CD14-positive monocyte (primary cell): ENCODE results near the gene RBM25. TPM values are rescaled to one million over a fixed set of nuclear protein-coding genes. Genes with fewer than 3 reads are reported as not detected.
A peak's percentile ranks its signal among the peaks of the same experiment; 100 is the strongest.

Experiments used
- DNase-seq, 3 donors: peaks; one replicate each; pipeline ENCODE4 v3.0.0-alpha.2; 2011 to 2022
- H2AFZ ChIP-seq: 2 replicates; pipeline ENCODE4 v1.6.0; 2012; ENCODE audit warnings: mild to moderate bottlenecking, low read depth, low read length, inconsistent platforms; ENCODE audit not compliant: insufficient read depth, poor library complexity, severe bottlenecking
- H3K27ac ChIP-seq, 2 donors: 1 replicate in 1 of 2; 2 replicates in 1 of 2; pipeline ENCODE4 v1.5.1; 2012 to 2013; ENCODE audit warnings: low read length in 2 of 2, control low read depth in 1 of 2, inconsistent platforms in 1 of 2, low read depth in 1 of 2, mild to moderate bottlenecking in 1 of 2
- H3K27me3 ChIP-seq, 2 donors: one replicate each; pipeline versions ENCODE4 v1.6.0 to v1.6.1; 2011 to 2013; ENCODE audit warnings: low read length in 2 of 2; ENCODE audit not compliant: control insufficient read depth in 2 of 2, insufficient read depth in 2 of 2
- H3K36me3 ChIP-seq, 2 donors: replicated peaks in 1 of 2; 1 replicate in 1 of 2; 2 replicates in 1 of 2; pipeline versions ENCODE4 v1.5.1 to v1.6.1; 2012 to 2013; ENCODE audit warnings: low read length in 2 of 2, control low read depth in 1 of 2, inconsistent platforms in 1 of 2, mild to moderate bottlenecking in 1 of 2; ENCODE audit not compliant: insufficient read depth in 2 of 2, control insufficient read depth in 1 of 2
- H3K4me1 ChIP-seq, 2 donors: 1 replicate in 1 of 2; 2 replicates in 1 of 2; pipeline versions ENCODE4 v1.5.1 to v1.6.1; 2012 to 2013; ENCODE audit warnings: low read length in 2 of 2, control low read depth in 1 of 2, inconsistent platforms in 1 of 2, mild to moderate bottlenecking in 1 of 2, moderate library complexity in 1 of 2; ENCODE audit not compliant: insufficient read depth in 2 of 2, control insufficient read depth in 1 of 2
- H3K4me2 ChIP-seq: replicated peaks from 2 replicates; pipeline ENCODE3; 2012; ENCODE audit warnings: low read length, moderate library complexity, mild to moderate bottlenecking; ENCODE audit not compliant: poor library complexity, severe bottlenecking; ENCODE audit errors: extremely low read depth
- H3K4me3 ChIP-seq, 3 experiments: fragments of 200-600 bp in 1 of 3; sonication (generic) in 1 of 3; replicated peaks in 1 of 3; 1 replicate in 2 of 3; 2 replicates in 1 of 3; pipeline ENCODE4 v1.5.1; 2011 to 2013; ENCODE audit warnings: low read length in 3 of 3, mild to moderate bottlenecking in 3 of 3, control low read depth in 2 of 3, low read depth in 2 of 3, inconsistent platforms in 1 of 3, moderate library complexity in 1 of 3
- H3K79me2 ChIP-seq: 2 replicates; pipeline ENCODE4 v1.6.0; 2012; ENCODE audit warnings: mild to moderate bottlenecking, control low read depth, inconsistent platforms, low read length, moderate library complexity; ENCODE audit not compliant: insufficient read depth
- H3K9ac ChIP-seq: 2 replicates; pipeline ENCODE4 v1.6.0; 2017; ENCODE audit warnings: low read length, mild to moderate bottlenecking; ENCODE audit not compliant: insufficient read depth, poor library complexity, severe bottlenecking
- H3K9me3 ChIP-seq, 2 donors: replicated peaks in 1 of 2; 1 replicate in 1 of 2; 2 replicates in 1 of 2; pipeline versions ENCODE4 v1.5.1 to v1.6.1; 2012 to 2013; ENCODE audit warnings: low read length in 2 of 2, control low read depth in 1 of 2; ENCODE audit not compliant: control insufficient read depth in 1 of 2, insufficient read depth in 1 of 2
- H4K20me1 ChIP-seq: 2 replicates; pipeline ENCODE4 v1.6.0; 2012; ENCODE audit warnings: mild to moderate bottlenecking, low read length, control low read depth, moderate library complexity; ENCODE audit not compliant: insufficient read depth
- H3K27ac Mint-ChIP-seq, 7 donors: one replicate each; pipeline ENCODE4 v1.8.0; 2020; ENCODE audit warnings: mild to moderate bottlenecking in 7 of 7, mixed read lengths in 7 of 7, moderate library complexity in 6 of 7, inconsistent platforms in 2 of 7
- H3K27me3 Mint-ChIP-seq, 3 donors: one replicate each; pipeline ENCODE4 v1.8.0; 2021 to 2022; ENCODE audit warnings: low read depth in 3 of 3, mild to moderate bottlenecking in 3 of 3, mixed read lengths in 3 of 3, moderate library complexity in 3 of 3, inconsistent platforms in 1 of 3
- H3K36me3 Mint-ChIP-seq, 2 donors: one replicate each; pipeline ENCODE4 v1.8.0; 2020; ENCODE audit warnings: mixed read lengths in 2 of 2, inconsistent platforms in 1 of 2, mild to moderate bottlenecking in 1 of 2
- H3K4me1 Mint-ChIP-seq: one replicate; pipeline ENCODE4 v1.8.0; 2020; ENCODE audit warnings: mild to moderate bottlenecking, mixed read lengths
- H3K4me3 Mint-ChIP-seq, 2 donors: one replicate each; pipeline ENCODE4 v1.8.0; 2020; ENCODE audit warnings: mild to moderate bottlenecking in 2 of 2, mixed read lengths in 2 of 2, moderate library complexity in 1 of 2
- H3K9me3 Mint-ChIP-seq, 7 donors: one replicate each; pipeline ENCODE4 v1.8.0; 2020 to 2022; ENCODE audit warnings: mixed read lengths in 7 of 7, mild to moderate bottlenecking in 6 of 7, moderate library complexity in 6 of 7, inconsistent platforms in 2 of 7
- CTCF ChIP-seq: fragments of 200-600 bp; IDR thresholded peaks from one replicate; pipeline ENCODE4 v1.8.0; 2022; ENCODE audit warnings: antibody characterized with exemption, mild to moderate bottlenecking
- WGBS: methylation state at CpG from one replicate; pipeline ENCODE4 v1.1.5; 2013; ENCODE audit warnings: missing lambda C conversion rate; ENCODE audit not compliant: insufficient coverage; 5-methylcytosine and 5-hydroxymethylcytosine counted together
- intact Hi-C, 2 donors: fragments of 100-400 bp; cut with micrococcal nuclease; formaldehyde crosslinking; loops; one replicate each; pipeline versions ENCODE4 v1.15.0 to v1.15.1; 2023
- polyA plus RNA-seq, 3 donors: library from polyadenylated mRNA; depleted of rRNA in 1 of 3; unstranded in 2 of 3; stranded (reverse) in 1 of 3; fragments of 300-500 nt in 2 of 3; fragments of >200 nt in 1 of 3; fragmentation: Illumina TruSeq in 2 of 3; gene quantifications; 1 replicate in 2 of 3; 2 replicates in 1 of 3; pipeline ENCODE4 v1.2.3, GENCODE V29; 2012 to 2021

The RBM25 gene
- polyA plus RNA-seq, 3 donors, result 15.6 to 46.5 (median 25.2) TPM

- intact Hi-C loops, result loop anchor here in 1 of 2 donors (10.0 kb wide), 1 partner anchor 100 kb away; no protein-coding TSS in a partner anchor
- H3K9me3 Mint-ChIP-seq, result no peaks in the 10 kb centered on the region
- no CpG with 5 or more reads among the region's 3 CpGs for WGBS
- H3K36me3 Mint-ChIP-seq, result peaks cover 75 to 92% of the 10 kb centered on the region in 2 donors
- H3K27ac Mint-ChIP-seq, result no peak overlapping the region
- Histone ChIP-seq H2AFZ (no peak overlapping the region), H3K36me3 (peaks cover 96 to 99% of the 10 kb centered on the region in 2 donors), H4K20me1 (peaks cover 31% of the 10 kb centered on the region), H3K9ac (no peak overlapping the region), H3K9me3 (no peaks in the 10 kb centered on the region), H3K4me3 (no peak overlapping the region), H3K4me2 (no peak overlapping the region), H3K27ac (no peak overlapping the region), H3K4me1 (no peaks in the 10 kb centered on the region), H3K79me2 (peaks cover 6% of the 10 kb centered on the region), H3K27me3 (no peaks in the 10 kb centered on the region)
- H3K4me3 Mint-ChIP-seq, result no peak overlapping the region
- no peaks in the 10 kb centered on the region for H3K4me1 Mint-ChIP-seq
- no peak for TF ChIP-seq CTCF
- no peaks in the 10 kb centered on the region for H3K27me3 Mint-ChIP-seq
- DNase-seq, result no peak
These were observed 46.7 kb downstream of the RBM25 start for GRCh38 chr14:73105050-73105449.

DNA sequence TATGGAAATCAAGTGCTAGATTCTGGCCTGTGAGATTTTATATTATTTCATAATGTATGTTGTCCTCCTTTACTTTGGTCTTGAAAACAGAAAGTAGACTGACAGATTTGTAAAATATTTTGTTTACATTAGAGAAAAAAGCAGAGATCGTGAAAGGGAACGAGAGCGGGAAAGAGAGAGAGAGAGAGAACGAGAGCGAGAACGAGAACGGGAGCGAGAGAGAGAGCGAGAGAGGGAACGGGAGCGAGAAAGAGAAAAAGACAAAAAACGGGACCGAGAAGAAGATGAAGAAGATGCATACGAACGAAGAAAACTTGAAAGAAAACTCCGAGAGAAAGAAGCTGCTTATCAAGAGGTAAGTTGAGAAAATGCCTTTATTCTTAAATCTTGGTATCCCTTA is 47.4 kb downstream of the RBM25 start:
- H3K9me3 Mint-ChIP-seq, result no peaks in the 10 kb centered on the region
- intact Hi-C loops, result loop anchor here in 1 of 2 donors (10.0 kb wide), 1 partner anchor 99 kb away; no protein-coding TSS in a partner anchor
- Histone ChIP-seq H3K9me3 (no peaks in the 10 kb centered on the region), H3K36me3 (peaks cover 96 to 99% of the 10 kb centered on the region in 2 donors), H3K27me3 (no peaks in the 10 kb centered on the region), H2AFZ (no peak overlapping the region), H3K4me3 (no peak overlapping the region), H3K9ac (no peak overlapping the region), H3K79me2 (peaks cover 6% of the 10 kb centered on the region), H4K20me1 (peaks cover 31% of the 10 kb centered on the region), H3K27ac (no peak overlapping the region), H3K4me1 (no peaks in the 10 kb centered on the region), H3K4me2 (no peak overlapping the region)
- H3K4me1 Mint-ChIP-seq, result no peaks in the 10 kb centered on the region
- DNase-seq, result no peak
- H3K4me3 Mint-ChIP-seq, result no peak overlapping the region
- TF ChIP-seq CTCF, result no peak
- peaks cover 74 to 92% of the 10 kb centered on the region in 2 donors for H3K36me3 Mint-ChIP-seq
- 95% methylated on average over 16 of the region's 16 CpGs for WGBS
- peak overlapping the region in 2 of 7 donors; percentile 32 to 36 for H3K27ac Mint-ChIP-seq
- H3K27me3 Mint-ChIP-seq, result no peaks in the 10 kb centered on the region
